ENCODE results near the gene TFEB. TPM values are rescaled to one million over a fixed set of nuclear protein-coding genes. Genes with fewer than 3 reads are reported as not detected.

Gene TFEB
- total and polyA plus RNA-seq, 10 donors = 55.9 to 150 (median 76.9) TPM

- TF ChIP-seq, protein P1, sequence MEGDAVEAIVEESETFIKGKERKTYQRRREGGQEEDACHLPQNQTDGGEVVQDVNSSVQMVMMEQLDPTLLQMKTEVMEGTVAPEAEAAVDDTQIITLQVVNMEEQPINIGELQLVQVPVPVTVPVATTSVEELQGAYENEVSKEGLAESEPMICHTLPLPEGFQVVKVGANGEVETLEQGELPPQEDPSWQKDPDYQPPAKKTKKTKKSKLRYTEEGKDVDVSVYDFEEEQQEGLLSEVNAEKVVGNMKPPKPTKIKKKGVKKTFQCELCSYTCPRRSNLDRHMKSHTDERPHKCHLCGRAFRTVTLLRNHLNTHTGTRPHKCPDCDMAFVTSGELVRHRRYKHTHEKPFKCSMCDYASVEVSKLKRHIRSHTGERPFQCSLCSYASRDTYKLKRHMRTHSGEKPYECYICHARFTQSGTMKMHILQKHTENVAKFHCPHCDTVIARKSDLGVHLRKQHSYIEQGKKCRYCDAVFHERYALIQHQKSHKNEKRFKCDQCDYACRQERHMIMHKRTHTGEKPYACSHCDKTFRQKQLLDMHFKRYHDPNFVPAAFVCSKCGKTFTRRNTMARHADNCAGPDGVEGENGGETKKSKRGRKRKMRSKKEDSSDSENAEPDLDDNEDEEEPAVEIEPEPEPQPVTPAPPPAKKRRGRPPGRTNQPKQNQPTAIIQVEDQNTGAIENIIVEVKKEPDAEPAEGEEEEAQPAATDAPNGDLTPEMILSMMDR (IDR thresholded peaks at IDR 0.05 in 8 of 11, conservative IDR thresholded peaks at IDR 0.05 in 3 of 11) = no peak
- TF ChIP-seq POLR2AphosphoS5 (IDR thresholded peaks at IDR 0.05) (peak in 2 of 3 donors; percentile 59 to 61), POLR2A (IDR thresholded peaks at IDR 0.05) (no peak)
- peak; percentile 79 for DNase-seq
- intact Hi-C loops (cut with DNase I; ENCODE audit: low total_unique reads) = loop anchor here (5.0 kb wide), 1 partner anchor 266 kb away; no protein-coding TSS in a partner anchor
- WGBS, 5 donors = 9 to 25% (median 23%) methylated on average over 3 of the region's 3 CpGs
- H3K27ac ChIP-seq = peak overlapping the region in 7 of 8 donors; percentile 69 to 95 (median 84)
- no peaks in the 10 kb centered on the region for H3K9me3 ChIP-seq
- peaks cover 26 to 92% (median 63%) of the 10 kb centered on the region in 6 donors for H3K4me1 ChIP-seq
- H3K27me3 ChIP-seq (replicated peaks in 1 of 7) = peaks cover 0 to 7% (median 0%) of the 10 kb centered on the region in 7 donors
- peaks cover 0 to 31% (median 4%) of the 10 kb centered on the region in 6 donors for H3K36me3 ChIP-seq
- peak overlapping the region in 7 of 8 donors; percentile 71 to 93 (median 81) for H3K4me3 ChIP-seq
Observed at GRCh38 chr6:41781366-41781730, 45.9 kb upstream of the TFEB start.

DNA sequence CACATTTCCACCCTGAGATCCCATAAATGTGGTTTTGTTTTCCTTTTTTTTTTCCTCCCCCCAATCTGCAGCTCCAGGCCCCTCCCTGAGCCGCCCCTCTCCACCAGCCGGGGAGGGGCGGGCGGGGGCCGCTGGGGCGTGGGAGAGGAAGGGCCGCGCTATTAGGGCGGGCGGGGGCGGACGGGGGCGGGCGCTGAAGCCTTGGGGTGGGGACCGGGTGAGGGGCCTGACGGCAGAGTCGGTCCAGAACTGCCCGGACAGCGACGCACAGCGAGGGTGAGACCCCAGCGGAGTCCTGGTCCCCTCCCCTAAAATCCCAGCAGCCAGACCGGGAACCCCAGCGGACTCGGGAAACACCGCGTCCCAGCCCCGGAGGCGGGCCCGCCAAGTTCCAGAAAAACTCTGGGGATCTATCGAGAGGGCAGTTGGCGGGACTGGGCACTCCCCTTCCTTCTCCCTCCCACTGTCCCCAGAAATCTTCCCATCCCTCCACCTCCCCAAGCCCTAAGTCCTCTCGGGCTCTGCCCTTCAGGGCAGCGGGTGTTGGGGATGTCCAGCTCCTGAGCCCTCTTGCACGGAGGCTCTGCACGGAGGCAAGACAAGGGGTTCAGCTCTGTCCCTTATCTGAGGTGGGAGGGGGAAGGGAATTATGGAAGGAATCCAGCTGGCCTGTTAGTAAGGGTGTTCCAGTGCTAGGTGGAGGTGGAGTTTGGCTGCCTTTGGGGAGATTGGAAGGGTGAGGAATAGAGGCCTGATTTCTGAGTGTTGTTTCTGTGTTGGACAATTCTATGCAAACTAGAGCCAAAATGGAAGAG, 45.4 kb upstream of the TFEB start, which contains the start of gene PRICKLE4:
Gene PRICKLE4, plus strand, starts transcription at position 232 of the 815 bp plus-strand sequence. CDS start 2,692 bp downstream, outside the sequence.
- intact Hi-C loops (cut with DNase I; ENCODE audit: low total_unique reads) = loop anchor here (5.0 kb wide), 1 partner anchor 267 kb away; no protein-coding TSS in a partner anchor
- H3K9me3 ChIP-seq = no peaks in the 10 kb centered on the region
- TF ChIP-seq, protein P1 (IDR thresholded peaks at IDR 0.05 in 8 of 11, conservative IDR thresholded peaks at IDR 0.05 in 3 of 11) = no peak
- TF ChIP-seq POLR2AphosphoS5 (IDR thresholded peaks at IDR 0.05) = peak in 1 of 3 donors; percentile 62
- peak; percentile 86 for DNase-seq
- H3K27ac ChIP-seq = peak within 1 kb of the TSS; percentile 19 to 95 (median 84)
- 1 to 4% (median 1%) methylated on average over 19 to 36 of the region's 36 CpGs for WGBS, 5 donors
- peaks cover 0 to 37% (median 7%) of the 10 kb centered on the region in 6 donors for H3K36me3 ChIP-seq
- H3K4me1 ChIP-seq = peaks cover 21 to 92% (median 60%) of the 10 kb centered on the region in 6 donors
- peaks cover 0 to 7% (median 0%) of the 10 kb centered on the region in 7 donors for H3K27me3 ChIP-seq (replicated peaks in 1 of 7)
- peak within 1 kb of the TSS; percentile 71 to 93 (median 81) for H3K4me3 ChIP-seq

- Histone ChIP-seq H3K36me3 (peaks cover 0 to 37% (median 15%) of the 10 kb centered on the region in 6 donors), H3K4me1 (peaks cover 13 to 88% (median 52%) of the 10 kb centered on the region in 6 donors)
Observed at GRCh38 chr6:41779788-41780550, 44.6 kb upstream of the TFEB start, which contains the start of gene FRS3. TSS of gene FRS3 (minus strand) at chr6:41779900. CDS start at chr6:41776987, 2,913 bp downstream.

More at GRCh38 chr6:41779788-41780550, 44.6 kb upstream of the TFEB start, which contains the start of gene FRS3:
- Histone ChIP-seq H3K4me3 (peak within 1 kb of the TSS; percentile 71 to 93 (median 81)), H3K27me3 (replicated peaks in 1 of 7) (peaks cover 0 to 7% (median 0%) of the 10 kb centered on the region in 7 donors), H3K9me3 (no peaks in the 10 kb centered on the region), H3K27ac (peak within 1 kb of the TSS; percentile 19 to 95 (median 84))
- WGBS, 5 donors = 0 to 1% (median 0%) methylated on average over 36 to 73 of the region's 73 CpGs
- peak; percentile 100 for DNase-seq
- intact Hi-C loops (cut with DNase I; ENCODE audit: low total_unique reads) = loop anchor here (5.0 to 10.0 kb wide), 2 partner anchors 175 to 267 kb away; no protein-coding TSS in a partner anchor
- no peak for TF ChIP-seq POLR2A (IDR thresholded peaks at IDR 0.05)
- TF ChIP-seq, protein P1 (IDR thresholded peaks at IDR 0.05 in 8 of 11, conservative IDR thresholded peaks at IDR 0.05 in 3 of 11) = peak; percentile 92 to 99 (median 96)
- peak; percentile 80 to 90 (median 83) for TF ChIP-seq POLR2AphosphoS5 (IDR thresholded peaks at IDR 0.05)

Data from spleen (tissue), 11 donors.